Neural cell (in vitro differentiated cells): ENCODE results near the gene ZNF554.

Experiments used
- CTCF ChIP-seq: fragments of 450-650 bp; IDR thresholded peaks from 2 replicates; pipeline ENCODE4 v1.5.1; 2014; ENCODE audit warnings: antibody characterized with exemption, mild to moderate bottlenecking, moderate library complexity; ENCODE audit not compliant: poor library complexity, severe bottlenecking
- EP300 ChIP-seq: fragments of 450-650 bp; conservative IDR thresholded peaks from 2 replicates; pipeline ENCODE4 v1.6.1; 2014; ENCODE audit warnings: antibody characterized with exemption, mild to moderate bottlenecking, moderate library complexity; ENCODE audit not compliant: poor library complexity, severe bottlenecking
- EZH2 ChIP-seq: fragments of 200-600, 300-800 bp; shearing (Covaris generic), sonication (generic); IDR thresholded peaks from 2 replicates; pipeline ENCODE4 v1.6.1; 2014; ENCODE audit warnings: antibody characterized with exemption, low read length, borderline replicate concordance, mild to moderate bottlenecking; ENCODE audit not compliant: insufficient read depth, poor library complexity, severe bottlenecking
- POLR2AphosphoS5 ChIP-seq: IDR thresholded peaks from 2 replicates; pipeline ENCODE4 v1.6.1; 2012
- RAD21 ChIP-seq: fragments of 450-650 bp; conservative IDR thresholded peaks from 2 replicates; pipeline ENCODE4 v1.6.1; 2014; ENCODE audit warnings: antibody characterized with exemption, mild to moderate bottlenecking, moderate library complexity
- SMC3 ChIP-seq: fragments of 450-650 bp; conservative IDR thresholded peaks from 2 replicates; pipeline ENCODE4 v1.6.1; 2014; ENCODE audit warnings: antibody characterized with exemption, mild to moderate bottlenecking, moderate library complexity; ENCODE audit not compliant: poor library complexity

- TF ChIP-seq EP300 (no peak), CTCF (no peak), EZH2 (no peak), SMC3 (no peak), POLR2AphosphoS5 (no peak), RAD21 (no peak)
Measured at GRCh38 chr19:2814426-2814825, 5.2 kb upstream of the ZNF554 start.
